SK-N-MC (cell line): Measurements from ENCODE around the gene SLC22A13.

Experiments
- EZH2 ChIP-seq: fragments of 200-600 bp; sonication (generic); IDR thresholded peaks from one replicate; pipeline ENCODE4 v1.6.1; 2017; ENCODE audit warnings: antibody characterized with exemption
- POLR2AphosphoS5 ChIP-seq: IDR thresholded peaks from 2 replicates; pipeline ENCODE4 v1.6.1; 2012; ENCODE audit warnings: mild to moderate bottlenecking, low read depth, low read length, borderline replicate concordance

GRCh38 chr3:38325256-38325655 is 59.6 kb downstream of the SLC22A13 start:
- TF ChIP-seq EZH2: no peak
- no peak for TF ChIP-seq POLR2AphosphoS5
